GM10248 (cell line): Measurements from ENCODE around the gene KCTD1.

Experiments used
- CTCF ChIA-PET: fragments of 300-600 bp; sonication (Branson Sonifier 250); formaldehyde crosslinking; extraction: SDS; loops from one replicate; lab custom pipeline; 2021; ENCODE audit warnings: antibody characterized with exemption; lab: Yijun Ruan, JAX
- POLR2A ChIA-PET: fragments of 350-650 bp; sonication (Branson Sonifier 250); formaldehyde crosslinking; extraction: SDS; loops from one replicate; lab custom pipeline; 2020; ENCODE audit warnings: antibody characterized with exemption; lab: Yijun Ruan, JAX
- DNase-seq: peaks from one replicate; pipeline ENCODE4 v3.0.0; 2012; ENCODE audit errors: extremely low spot score
- CTCF ChIP-seq: IDR thresholded peaks from 2 replicates; pipeline ENCODE4 v1.5.1; 2012; ENCODE audit warnings: mild to moderate bottlenecking, low read depth; ENCODE audit errors: extremely low read depth, missing control alignments, control extremely low read depth

The KCTD1 gene

GRCh38 chr18:26454616-26455015 lies 93.7 kb downstream of the KCTD1 start:
- no peak for DNase-seq
- ChIA-PET CTCF (no interaction called here), POLR2A (no interaction called here)
- TF ChIP-seq CTCF: no peak

- no peak for TF ChIP-seq CTCF
- POLR2A ChIA-PET: no interaction called here
- DNase-seq: no peak
- CTCF ChIA-PET: interaction anchor here (6.8 kb wide), 1 partner anchor 14 kb away, joined by 32 read pairs; no protein-coding TSS in a partner anchor
Measured at GRCh38 chr18:26454192-26454591, 94.2 kb downstream of the KCTD1 start.

- CTCF ChIA-PET: interaction anchor here (6.8 kb wide), 1 partner anchor 13 kb away, joined by 32 read pairs; no protein-coding TSS in a partner anchor
- no peak for TF ChIP-seq CTCF
- no peak for DNase-seq
- POLR2A ChIA-PET: no interaction called here
Measured at GRCh38 chr18:26453386-26453901, 94.9 kb downstream of the KCTD1 start.

- ChIA-PET POLR2A (no interaction called here), CTCF (interaction anchor here (0.6 to 6.8 kb wide), 3 partner anchors 11 to 68 kb away, joined by 3 to 32 read pairs (median 7); no protein-coding TSS in a partner anchor)
- TF ChIP-seq CTCF: no peak
- no peak for DNase-seq
Measured at GRCh38 chr18:26450989-26451682, 97.2 kb downstream of the KCTD1 start.

GRCh38 chr18:26448714-26449159 lies 99.6 kb downstream of the KCTD1 start:
- TF ChIP-seq CTCF: no peak
- CTCF ChIA-PET: interaction anchor here (1.2 to 6.8 kb wide), 2 partner anchors 9 to 19 kb away, joined by 3 to 32 read pairs; no protein-coding TSS in a partner anchor
- no peak for DNase-seq
- POLR2A ChIA-PET: no interaction called here

GRCh38 chr18:26443853-26444252 lies 104.5 kb downstream of the KCTD1 start:
- no peak for TF ChIP-seq CTCF
- CTCF ChIA-PET: no interaction called here
- no peak for DNase-seq
- POLR2A ChIA-PET: no interaction called here
